Mucosa of rectum (tissue), 2 donors: ENCODE results near the gene SLC20A1.
"Not testable (repeated sequence)": the region's sequence is repeated elsewhere in the genome, so short reads cannot be mapped to it uniquely, and the experiment has no call there.

Experiments used
- H3K27ac ChIP-seq, 2 donors: one replicate each; pipeline ENCODE4 v1.7.0; 2013; ENCODE audit warnings: inconsistent platforms in 2 of 2, low read depth in 2 of 2, low read length in 2 of 2
- H3K27me3 ChIP-seq, 2 donors: one replicate each; pipeline ENCODE4 v1.7.0; 2013; ENCODE audit warnings: low read length in 2 of 2; ENCODE audit not compliant: control insufficient read depth in 2 of 2, insufficient read depth in 2 of 2
- H3K36me3 ChIP-seq, 2 donors: one replicate each; pipeline ENCODE4 v1.7.0; 2013; ENCODE audit warnings: low read length in 2 of 2; ENCODE audit not compliant: control insufficient read depth in 2 of 2, insufficient read depth in 2 of 2
- H3K4me1 ChIP-seq, 2 donors: one replicate each; pipeline ENCODE4 v1.7.0; 2013; ENCODE audit warnings: low read length in 2 of 2, mild to moderate bottlenecking in 1 of 2; ENCODE audit not compliant: control insufficient read depth in 2 of 2, insufficient read depth in 2 of 2
- H3K4me3 ChIP-seq, 2 donors: one replicate each; pipeline ENCODE4 v1.7.0; 2013; ENCODE audit warnings: low read length in 2 of 2
- H3K9ac ChIP-seq, 2 donors: one replicate each; pipeline ENCODE4 v1.7.0; 2013; ENCODE audit warnings: low read length in 2 of 2, low read depth in 1 of 2, mild to moderate bottlenecking in 1 of 2
- H3K9me3 ChIP-seq, 2 donors: one replicate each; pipeline ENCODE4 v1.7.0; 2013; ENCODE audit warnings: low read length in 2 of 2; ENCODE audit not compliant: control insufficient read depth in 2 of 2
- donor health status: healthy.
- donor health status: Normal muscosa, but diverticular disease.

The SLC20A1 gene

DNA sequence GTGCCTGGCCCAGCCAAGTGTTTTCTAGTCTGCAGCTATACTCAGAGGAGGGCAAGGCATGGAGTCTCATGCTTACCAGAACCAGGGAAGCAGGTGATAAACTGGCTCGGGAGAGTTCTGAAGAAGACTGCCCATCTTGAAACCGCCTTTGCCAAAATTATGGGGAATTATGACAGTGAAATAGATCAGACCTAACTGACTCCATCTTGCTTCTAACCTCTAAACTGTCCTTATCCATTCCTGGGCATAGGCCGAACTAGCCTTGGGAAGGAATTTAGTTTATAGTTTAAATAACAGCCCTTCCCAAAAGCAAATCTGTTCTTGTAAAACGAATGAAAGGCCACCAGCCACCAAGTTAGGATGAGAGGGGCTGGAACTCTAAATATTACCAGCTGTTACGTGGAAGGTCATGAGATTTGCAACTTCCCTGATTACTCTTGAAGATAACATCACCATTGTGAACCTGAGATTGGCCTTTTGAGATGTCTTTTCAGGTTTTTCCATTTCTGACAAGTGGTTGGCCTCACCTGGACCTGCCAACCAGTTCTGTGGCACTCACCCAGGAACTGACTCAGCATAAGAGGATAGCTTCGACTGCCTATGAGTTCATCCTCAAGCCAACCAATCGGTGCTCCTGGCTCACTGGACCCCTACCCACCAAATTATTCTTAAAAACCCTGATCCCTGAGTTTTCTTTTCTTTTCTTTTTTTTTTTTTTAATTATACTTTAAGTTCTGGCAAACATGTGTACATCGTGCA lies 37.9 kb upstream of the SLC20A1 start:
- H3K27ac ChIP-seq, result no peak overlapping the region
- no peak overlapping the region for H3K9ac ChIP-seq
- H3K27me3 ChIP-seq, result no peaks in the 10 kb centered on the region
- H3K9me3 ChIP-seq, result no peaks in the 10 kb centered on the region
- no peak overlapping the region for H3K4me3 ChIP-seq
- no peaks in the 10 kb centered on the region for H3K36me3 ChIP-seq
- H3K4me1 ChIP-seq, result peaks cover 8 to 9% of the 10 kb centered on the region in 2 donors

DNA sequence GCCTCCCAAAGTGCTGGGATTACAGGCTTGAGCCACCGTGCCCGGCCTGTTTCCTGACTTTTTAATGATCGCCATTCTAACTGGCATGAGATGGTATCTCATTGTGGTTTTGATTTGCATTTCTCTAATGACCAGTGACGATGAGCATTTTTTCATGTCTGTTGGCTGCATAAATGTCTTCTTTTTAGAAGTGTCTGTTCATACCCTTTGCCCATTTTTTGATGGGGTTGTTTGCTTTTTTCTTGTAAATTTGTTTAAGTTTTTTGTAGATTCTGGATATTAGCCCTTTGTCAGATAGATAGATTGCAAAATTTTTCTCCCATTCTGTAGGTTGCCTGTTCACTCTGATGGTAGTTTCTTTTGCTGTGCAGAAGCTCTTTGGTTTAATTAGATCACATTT lies 36.4 kb upstream of the SLC20A1 start:
- peaks cover 8 to 10% of the 10 kb centered on the region in 2 donors for H3K4me1 ChIP-seq
- not testable (repeated sequence) for H3K9ac ChIP-seq, H3K27ac ChIP-seq, H3K36me3 ChIP-seq, H3K27me3 ChIP-seq, H3K4me3 ChIP-seq, H3K9me3 ChIP-seq

DNA sequence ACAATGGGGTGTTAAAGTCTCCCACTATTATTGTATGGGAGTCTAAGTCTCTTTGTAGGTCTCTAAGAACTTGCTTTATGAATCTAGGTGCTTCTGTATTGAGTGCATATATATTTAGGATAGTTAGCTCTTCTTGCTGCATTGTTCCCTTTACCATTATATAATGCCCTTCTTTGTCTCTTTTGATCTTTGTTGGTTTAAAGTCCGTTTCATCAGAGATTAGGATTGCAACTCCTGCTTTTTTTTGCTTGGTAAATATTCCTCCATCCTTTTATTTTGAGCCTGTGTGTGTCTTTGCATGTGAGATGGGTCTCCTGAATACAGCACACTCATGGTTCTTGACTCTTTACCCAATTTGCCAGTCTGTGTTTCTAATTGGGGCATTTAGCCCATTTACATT lies 33.5 kb upstream of the SLC20A1 start:
- H3K4me1 ChIP-seq, H3K9me3 ChIP-seq, H3K27ac ChIP-seq, H3K36me3 ChIP-seq, H3K27me3 ChIP-seq, H3K9ac ChIP-seq, H3K4me3 ChIP-seq: not testable (repeated sequence)

DNA sequence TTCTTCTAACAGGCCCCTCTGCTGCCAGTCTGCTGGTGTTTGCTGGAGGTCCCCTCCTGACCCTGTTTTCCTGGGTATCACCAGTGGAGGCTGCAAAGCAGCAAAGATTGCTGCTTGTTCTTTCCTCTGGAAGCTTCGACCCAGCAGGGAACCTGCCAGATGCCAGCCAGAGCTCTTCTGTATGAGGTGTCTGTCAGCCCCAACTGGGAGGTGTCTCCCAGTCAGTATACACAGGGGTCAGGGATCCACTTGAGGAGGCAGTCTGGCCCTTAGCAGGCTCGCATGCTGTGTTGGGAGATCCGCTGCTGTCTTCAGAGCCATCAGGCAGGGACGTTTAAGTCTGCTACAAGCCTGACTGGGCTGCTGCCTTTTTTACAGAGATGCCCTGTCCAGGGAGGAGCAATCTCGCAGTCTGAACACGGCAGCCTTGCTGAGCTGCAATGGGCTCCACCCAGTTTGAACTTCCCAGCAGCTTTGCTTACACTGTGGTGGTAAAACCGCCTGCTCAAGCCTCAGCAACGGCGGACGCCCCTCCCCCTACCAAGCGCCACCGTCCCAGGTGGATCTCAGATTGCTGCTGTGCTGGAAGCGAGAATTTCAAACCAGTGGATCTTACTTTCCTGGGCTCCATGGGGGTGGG lies 31.4 kb upstream of the SLC20A1 start:
- no peaks in the 10 kb centered on the region for H3K27me3 ChIP-seq
- H3K36me3 ChIP-seq, result no peaks in the 10 kb centered on the region
- H3K4me3 ChIP-seq, result no peak overlapping the region
- peaks cover 0 to 2% of the 10 kb centered on the region in 2 donors for H3K4me1 ChIP-seq
- H3K9ac ChIP-seq, result no peak overlapping the region
- no peaks in the 10 kb centered on the region for H3K9me3 ChIP-seq
- H3K27ac ChIP-seq, result no peak overlapping the region

DNA sequence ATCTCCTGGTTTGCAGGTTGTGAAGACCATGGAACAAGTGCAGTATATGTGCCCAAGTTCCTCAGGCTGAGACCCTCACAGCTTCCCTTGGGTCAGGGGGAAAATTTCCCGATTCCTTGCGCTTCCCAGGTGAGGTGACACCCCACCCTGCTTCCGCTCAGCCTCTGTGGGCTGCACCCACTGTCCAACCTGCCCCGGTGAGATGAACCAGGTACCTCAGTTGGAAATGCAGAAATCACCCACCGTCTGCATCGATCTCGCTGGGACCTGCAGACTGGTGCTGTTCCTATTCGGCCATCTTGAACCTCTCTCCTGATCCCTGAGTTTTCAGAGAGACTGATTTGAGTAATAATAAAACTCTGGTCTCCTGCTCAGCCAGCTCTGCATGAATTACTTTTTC lies 30.7 kb upstream of the SLC20A1 start:
- H3K9me3 ChIP-seq, result no peaks in the 10 kb centered on the region
- no peak overlapping the region for H3K9ac ChIP-seq
- H3K4me3 ChIP-seq, result no peak overlapping the region
- H3K27me3 ChIP-seq, result no peaks in the 10 kb centered on the region
- no peak overlapping the region for H3K27ac ChIP-seq
- H3K36me3 ChIP-seq, result no peaks in the 10 kb centered on the region
- H3K4me1 ChIP-seq, result peaks cover 0 to 2% of the 10 kb centered on the region in 2 donors

DNA sequence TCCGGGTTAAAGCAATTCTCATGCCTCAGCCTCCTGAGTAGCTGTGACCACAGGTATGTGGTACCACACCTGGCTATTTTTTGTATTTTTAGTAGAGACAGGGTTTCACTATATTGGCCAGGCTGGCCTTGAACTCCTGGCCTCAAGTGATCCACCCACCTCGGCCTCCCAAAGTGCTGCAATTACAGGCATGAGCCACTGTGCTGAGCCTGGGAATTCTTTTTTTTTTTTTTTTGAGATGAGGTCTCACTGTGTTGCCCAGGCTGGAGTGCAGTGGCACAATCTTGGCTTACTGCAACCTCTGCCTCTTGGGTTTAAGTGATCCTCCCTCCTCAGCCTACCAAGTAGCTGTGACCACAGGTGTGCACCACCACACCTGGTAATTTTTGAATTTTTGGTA lies 29.9 kb upstream of the SLC20A1 start:
- not testable (repeated sequence) for H3K27ac ChIP-seq, H3K27me3 ChIP-seq, H3K36me3 ChIP-seq, H3K9me3 ChIP-seq, H3K9ac ChIP-seq, H3K4me3 ChIP-seq, H3K4me1 ChIP-seq

DNA sequence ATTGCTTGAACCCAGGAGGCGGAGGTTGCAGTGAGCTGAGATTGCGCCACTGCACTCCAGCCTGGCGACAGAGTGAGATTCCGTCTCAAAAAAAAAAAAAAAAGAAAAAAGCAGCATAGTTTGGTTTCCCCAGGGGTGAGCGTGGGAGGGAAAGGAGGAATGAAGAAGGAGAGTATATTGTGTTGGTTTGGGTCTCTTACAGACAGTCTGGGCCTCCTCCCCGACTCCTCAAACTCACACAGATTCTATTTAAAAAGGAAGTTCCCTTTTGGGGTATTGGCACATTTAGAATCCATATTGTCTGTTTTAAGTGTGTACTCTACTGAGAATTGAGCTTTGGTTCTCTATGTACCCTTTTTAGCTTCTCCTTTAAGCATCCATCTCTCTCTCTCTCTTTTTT lies 27.4 kb upstream of the SLC20A1 start:
- Histone ChIP-seq H3K4me1 (peaks cover 0 to 2% of the 10 kb centered on the region in 2 donors), H3K27ac (no peak overlapping the region), H3K27me3 (no peaks in the 10 kb centered on the region), H3K4me3 (no peak overlapping the region), H3K9ac (no peak overlapping the region), H3K9me3 (no peaks in the 10 kb centered on the region), H3K36me3 (no peaks in the 10 kb centered on the region)

DNA sequence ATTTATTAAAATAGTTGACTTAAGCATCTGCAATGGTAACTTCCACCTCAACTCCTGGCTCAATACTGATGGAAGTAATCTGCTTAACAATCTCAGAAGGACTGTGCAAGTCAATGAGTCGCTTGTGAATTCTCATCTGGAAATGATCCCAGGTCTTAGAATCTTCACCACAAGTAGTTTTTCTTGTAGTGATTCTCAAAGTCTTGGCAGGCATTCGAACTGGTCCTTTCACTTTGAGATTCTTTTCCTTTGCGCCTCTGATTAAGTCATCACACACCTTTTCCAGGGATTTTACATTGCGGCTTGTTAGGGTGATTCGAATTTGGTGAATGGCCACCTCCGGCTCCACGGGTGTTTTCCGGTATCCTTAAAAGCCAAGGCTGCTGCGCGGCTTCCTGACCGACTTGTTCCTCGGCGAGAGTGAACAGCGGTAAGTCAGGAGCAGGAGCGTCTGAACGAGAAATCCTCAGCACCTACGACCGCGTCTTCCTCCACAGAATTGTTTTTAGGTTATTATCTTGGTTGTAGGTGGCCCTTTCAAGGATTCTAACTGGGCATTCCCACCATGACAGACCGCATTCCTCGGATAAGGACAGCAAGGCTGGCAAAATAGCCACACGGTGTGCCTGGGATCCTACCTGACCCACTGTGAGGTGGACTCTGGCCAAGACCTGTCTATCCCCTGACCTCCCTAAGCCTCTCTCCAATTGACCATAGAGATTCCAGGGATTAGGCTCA lies 23.8 kb upstream of the SLC20A1 start:
- Histone ChIP-seq H3K27ac (no peak overlapping the region), H3K4me3 (no peak overlapping the region), H3K9ac (no peak overlapping the region), H3K9me3 (no peaks in the 10 kb centered on the region), H3K36me3 (no peaks in the 10 kb centered on the region), H3K27me3 (no peaks in the 10 kb centered on the region), H3K4me1 (peaks cover 4 to 7% of the 10 kb centered on the region in 2 donors)

DNA sequence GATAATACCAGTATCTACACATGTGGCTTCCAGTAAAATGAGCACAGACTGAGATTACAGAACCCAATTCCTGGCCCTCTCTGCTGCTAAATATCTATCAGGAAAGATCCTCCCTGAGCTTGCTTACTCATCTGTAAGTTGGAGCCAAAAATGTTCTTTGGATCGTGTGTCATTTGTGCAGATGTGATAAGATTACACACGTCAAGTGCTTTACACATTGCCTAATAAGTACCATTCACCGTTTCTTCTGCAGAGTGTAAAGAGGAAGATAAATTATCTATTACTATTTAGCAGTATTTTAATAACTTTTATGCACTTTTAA lies 23.2 kb upstream of the SLC20A1 start:
- H3K4me3 ChIP-seq, result no peak overlapping the region
- no peaks in the 10 kb centered on the region for H3K9me3 ChIP-seq
- no peaks in the 10 kb centered on the region for H3K36me3 ChIP-seq
- H3K27ac ChIP-seq, result no peak overlapping the region
- no peak overlapping the region for H3K9ac ChIP-seq
- H3K27me3 ChIP-seq, result no peaks in the 10 kb centered on the region
- H3K4me1 ChIP-seq, result peaks cover 7 to 10% of the 10 kb centered on the region in 2 donors
